ENCODE data around the gene CIP2A.

Gene CIP2A

DNA sequence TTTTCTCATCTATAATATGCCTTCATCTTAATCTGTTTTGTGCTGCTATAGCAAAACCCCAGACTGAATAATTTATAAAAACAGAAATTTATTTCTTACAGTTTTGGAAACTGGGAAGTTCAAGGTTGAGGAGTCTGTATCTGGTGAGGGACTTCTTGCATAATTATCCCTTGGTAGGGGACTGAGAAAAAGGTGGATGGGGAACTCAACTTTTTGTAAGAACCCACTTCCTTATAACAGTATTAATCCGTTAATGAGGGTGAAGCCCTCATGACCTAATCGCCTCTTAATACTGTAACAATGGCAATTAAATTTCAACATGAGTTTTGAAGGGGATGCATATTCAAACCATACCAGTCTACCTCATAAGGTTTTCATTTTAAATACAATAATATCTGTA lies 61.4 kb downstream of the CIP2A start:
- no peaks in the 10 kb centered on the region; the same call in 1 of the 2 replicates for H3K4me1 ChIP-seq (ENCODE audit: insufficient read depth, low read length)
- H3K27ac ChIP-seq (ENCODE audit: low read length): no peak overlapping the region
- no peaks in the 10 kb centered on the region for H3K36me3 ChIP-seq (ENCODE audit: insufficient read depth, low read depth, low read length)
- H3K27me3 ChIP-seq (ENCODE audit: insufficient read depth, low read length): no peaks in the 10 kb centered on the region
- H3K9ac ChIP-seq (ENCODE audit: low read depth, low read length): no peak overlapping the region
- no peak overlapping the region for H3K4me3 ChIP-seq (ENCODE audit: low read length)
- no peaks in the 10 kb centered on the region for H3K9me3 ChIP-seq (ENCODE audit: insufficient read depth, low read depth, low read length)

DNA sequence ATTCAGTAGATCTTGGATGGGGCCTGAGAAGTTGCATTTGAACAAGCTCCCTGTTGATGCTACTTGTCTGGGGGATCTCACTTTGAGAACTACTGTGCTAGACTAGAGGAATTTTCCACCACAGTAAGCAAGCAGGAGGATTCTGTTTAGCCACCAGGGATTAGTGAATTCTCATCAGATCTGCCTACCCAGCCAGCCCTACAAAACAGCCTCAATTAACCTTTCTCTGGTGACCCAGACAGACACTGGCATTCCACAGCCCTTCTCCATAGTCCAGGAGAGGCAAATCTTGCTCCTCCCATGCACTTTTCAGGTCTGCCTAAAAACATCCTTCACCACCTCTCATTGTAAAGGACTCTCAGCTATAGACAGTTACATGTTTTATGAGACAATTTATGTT lies 62.1 kb downstream of the CIP2A start:
- no peaks in the 10 kb centered on the region for H3K9me3 ChIP-seq (ENCODE audit: insufficient read depth, low read depth, low read length)
- no peaks in the 10 kb centered on the region; the same call in 1 of the 2 replicates for H3K4me1 ChIP-seq (ENCODE audit: insufficient read depth, low read length)
- H3K27ac ChIP-seq (ENCODE audit: low read length): no peak overlapping the region
- no peaks in the 10 kb centered on the region for H3K36me3 ChIP-seq (ENCODE audit: insufficient read depth, low read depth, low read length)
- no peak overlapping the region for H3K9ac ChIP-seq (ENCODE audit: low read depth, low read length)
- no peaks in the 10 kb centered on the region for H3K27me3 ChIP-seq (ENCODE audit: insufficient read depth, low read length)
- no peak overlapping the region for H3K4me3 ChIP-seq (ENCODE audit: low read length)

DNA sequence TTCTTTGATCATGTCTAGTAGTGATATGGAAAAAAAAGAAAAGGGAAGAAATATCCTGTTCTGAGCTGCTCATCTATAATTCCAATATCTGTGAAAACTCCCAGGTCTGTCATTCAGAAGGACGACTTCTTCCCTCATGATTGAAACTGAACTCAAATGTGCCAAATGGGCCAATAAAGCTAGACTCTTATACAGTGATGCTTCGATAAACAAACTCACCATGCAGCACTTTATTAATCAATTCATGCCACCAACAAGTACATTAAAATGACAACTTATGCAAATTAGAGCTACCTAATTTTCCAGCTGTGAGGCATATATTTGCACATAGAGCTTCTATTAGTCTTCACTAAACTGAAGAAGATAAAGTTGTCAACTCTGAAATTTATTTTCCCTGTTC lies 63.3 kb downstream of the CIP2A start:
- H3K27ac ChIP-seq (ENCODE audit: low read length): no peak overlapping the region
- H3K9me3 ChIP-seq (ENCODE audit: insufficient read depth, low read depth, low read length): no peaks in the 10 kb centered on the region
- no peaks in the 10 kb centered on the region; the same call in 1 of the 2 replicates for H3K4me1 ChIP-seq (ENCODE audit: insufficient read depth, low read length)

DNA sequence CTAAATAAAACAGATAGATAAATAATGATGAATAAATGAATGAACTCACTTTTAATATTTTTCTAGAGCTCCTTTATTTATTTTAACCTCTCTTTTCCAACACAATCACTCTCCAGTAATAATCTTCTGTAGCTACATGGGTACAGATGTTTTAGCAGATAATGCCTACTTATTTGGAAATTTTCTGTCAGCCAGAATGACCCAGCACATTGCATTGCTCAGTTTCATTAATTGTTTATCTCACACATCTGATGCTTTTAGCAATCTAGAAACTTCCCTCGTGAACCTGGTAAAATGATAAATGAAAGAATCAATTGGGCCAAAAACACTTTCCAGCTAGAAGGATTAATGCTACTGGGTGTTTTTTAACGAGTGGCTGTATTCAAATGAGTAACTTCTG lies 64.0 kb downstream of the CIP2A start:
- Histone ChIP-seq H3K36me3 (ENCODE audit: insufficient read depth, low read depth, low read length) (no peaks in the 10 kb centered on the region), H3K27me3 (ENCODE audit: insufficient read depth, low read length) (no peaks in the 10 kb centered on the region), H3K9me3 (ENCODE audit: insufficient read depth, low read depth, low read length) (no peaks in the 10 kb centered on the region), H3K27ac (ENCODE audit: low read length) (no peak overlapping the region), H3K9ac (ENCODE audit: low read depth, low read length) (no peak overlapping the region), H3K4me1 (ENCODE audit: insufficient read depth, low read length) (no peaks in the 10 kb centered on the region; the same call in 1 of the 2 replicates), H3K4me3 (ENCODE audit: low read length) (no peak overlapping the region)

More for the DNA sequence above, 63.3 kb downstream of the CIP2A start:
- H3K27me3 ChIP-seq (ENCODE audit: insufficient read depth, low read length): no peaks in the 10 kb centered on the region
- no peaks in the 10 kb centered on the region for H3K36me3 ChIP-seq (ENCODE audit: insufficient read depth, low read depth, low read length)
- H3K4me3 ChIP-seq (ENCODE audit: low read length): no peak overlapping the region
- no peak overlapping the region for H3K9ac ChIP-seq (ENCODE audit: low read depth, low read length)

DNA sequence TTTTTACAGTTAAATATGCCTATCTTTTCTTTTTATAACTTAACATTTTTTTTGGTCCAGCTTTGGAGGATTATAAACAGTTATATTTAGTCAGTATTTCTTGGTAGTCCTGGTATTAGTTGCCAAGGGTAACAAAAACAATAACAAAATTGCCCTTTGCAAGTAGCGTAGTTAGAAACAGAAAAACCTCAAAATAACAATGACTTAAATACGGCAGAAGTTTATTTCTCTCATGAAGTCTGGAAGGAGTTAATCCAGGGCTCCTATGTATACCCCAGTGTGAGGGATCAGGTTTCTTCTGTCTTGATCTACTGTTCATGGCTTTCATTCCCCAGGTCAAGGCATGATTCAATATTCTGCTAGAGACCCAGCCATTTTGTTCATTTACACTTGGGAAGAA lies 64.7 kb downstream of the CIP2A start:
- Histone ChIP-seq H3K4me3 (ENCODE audit: low read length) (no peak overlapping the region), H3K9ac (ENCODE audit: low read depth, low read length) (no peak overlapping the region), H3K36me3 (ENCODE audit: insufficient read depth, low read depth, low read length) (no peaks in the 10 kb centered on the region), H3K27ac (ENCODE audit: low read length) (no peak overlapping the region), H3K9me3 (ENCODE audit: insufficient read depth, low read depth, low read length) (no peaks in the 10 kb centered on the region), H3K4me1 (ENCODE audit: insufficient read depth, low read length) (no peaks in the 10 kb centered on the region; the same call in 1 of the 2 replicates), H3K27me3 (ENCODE audit: insufficient read depth, low read length) (no peaks in the 10 kb centered on the region)

DNA sequence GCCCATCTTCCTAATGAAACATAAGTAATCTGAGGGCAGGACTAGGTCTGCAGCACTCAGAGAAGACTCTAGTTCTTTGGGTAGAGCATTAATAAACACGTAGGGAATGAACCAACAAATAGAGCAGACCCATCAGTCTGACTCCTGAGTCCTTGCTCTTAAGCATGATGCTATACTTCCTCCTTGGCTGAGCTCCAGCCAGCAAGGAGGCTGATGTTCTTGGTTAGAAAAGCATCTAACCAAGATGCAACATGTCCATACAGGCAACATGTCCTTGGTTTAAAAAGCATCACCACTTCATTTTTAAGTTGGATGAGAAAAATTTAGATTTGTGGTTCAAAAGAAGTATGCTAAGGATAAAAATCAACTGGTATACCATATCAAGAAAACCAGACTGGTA lies 70.3 kb downstream of the CIP2A start:
- no peaks in the 10 kb centered on the region for H3K4me1 ChIP-seq (ENCODE audit: insufficient read depth, low read length)
- H3K27ac ChIP-seq (ENCODE audit: low read length): no peak overlapping the region
- H3K4me3 ChIP-seq (ENCODE audit: low read length): no peak overlapping the region
- no peaks in the 10 kb centered on the region for H3K36me3 ChIP-seq (ENCODE audit: insufficient read depth, low read depth, low read length)
- no peaks in the 10 kb centered on the region for H3K9me3 ChIP-seq (ENCODE audit: insufficient read depth, low read depth, low read length)
- H3K9ac ChIP-seq (ENCODE audit: low read depth, low read length): no peak overlapping the region
- no peaks in the 10 kb centered on the region for H3K27me3 ChIP-seq (ENCODE audit: insufficient read depth, low read length)

DNA sequence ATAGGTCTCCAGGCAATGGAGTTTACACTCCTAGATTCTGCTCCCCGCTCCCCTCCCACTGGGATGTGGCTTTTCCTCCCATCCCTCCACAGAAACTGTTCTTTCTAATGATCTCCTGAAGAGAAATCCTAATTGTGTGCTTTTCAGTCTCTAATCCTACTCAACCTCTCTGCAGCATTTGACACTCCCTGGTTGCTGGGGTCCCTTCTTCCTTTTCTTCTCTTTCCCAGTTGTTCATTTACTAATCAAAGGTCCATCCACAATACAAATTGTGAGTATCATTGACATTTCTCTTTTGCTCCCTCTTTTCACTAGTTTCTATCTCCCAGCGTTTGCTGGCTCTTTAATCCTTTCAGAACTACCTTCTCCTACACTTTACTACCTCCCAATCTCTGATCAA lies 72.4 kb downstream of the CIP2A start:
- Histone ChIP-seq H3K36me3 (ENCODE audit: insufficient read depth, low read depth, low read length) (no peaks in the 10 kb centered on the region), H3K27me3 (ENCODE audit: insufficient read depth, low read length) (no peaks in the 10 kb centered on the region), H3K9ac (ENCODE audit: low read depth, low read length) (no peak overlapping the region), H3K27ac (ENCODE audit: low read length) (no peak overlapping the region), H3K9me3 (ENCODE audit: insufficient read depth, low read depth, low read length) (no peaks in the 10 kb centered on the region), H3K4me3 (ENCODE audit: low read length) (no peak overlapping the region), H3K4me1 (ENCODE audit: insufficient read depth, low read length) (no peaks in the 10 kb centered on the region)

DNA sequence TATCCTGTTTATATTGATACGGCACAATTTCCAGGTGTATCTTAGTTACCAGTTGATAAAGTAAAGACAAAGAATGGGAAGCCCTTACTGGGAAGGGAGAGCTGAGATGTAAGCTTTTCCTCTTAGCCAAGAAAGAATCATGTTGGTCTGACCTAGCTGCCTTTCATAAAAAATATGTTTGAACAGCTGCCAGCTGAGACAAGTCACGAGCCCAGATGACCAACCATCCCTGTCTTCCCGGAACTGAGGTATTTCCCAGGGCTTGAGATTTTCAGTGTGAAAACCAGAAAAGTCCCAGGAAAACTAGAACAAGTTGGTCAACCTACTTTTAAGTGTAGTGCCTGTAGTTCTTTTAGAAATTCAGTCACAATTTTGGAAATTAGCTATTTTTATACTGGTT lies 75.3 kb downstream of the CIP2A start:
- no peak overlapping the region for H3K4me3 ChIP-seq (ENCODE audit: low read length)
- H3K27ac ChIP-seq (ENCODE audit: low read length): no peak overlapping the region
- H3K27me3 ChIP-seq (ENCODE audit: insufficient read depth, low read length): no peaks in the 10 kb centered on the region
- no peak overlapping the region for H3K9ac ChIP-seq (ENCODE audit: low read depth, low read length)
- H3K9me3 ChIP-seq (ENCODE audit: insufficient read depth, low read depth, low read length): no peaks in the 10 kb centered on the region
- H3K36me3 ChIP-seq (ENCODE audit: insufficient read depth, low read depth, low read length): no peaks in the 10 kb centered on the region
- H3K4me1 ChIP-seq (ENCODE audit: insufficient read depth, low read length): no peaks in the 10 kb centered on the region

DNA sequence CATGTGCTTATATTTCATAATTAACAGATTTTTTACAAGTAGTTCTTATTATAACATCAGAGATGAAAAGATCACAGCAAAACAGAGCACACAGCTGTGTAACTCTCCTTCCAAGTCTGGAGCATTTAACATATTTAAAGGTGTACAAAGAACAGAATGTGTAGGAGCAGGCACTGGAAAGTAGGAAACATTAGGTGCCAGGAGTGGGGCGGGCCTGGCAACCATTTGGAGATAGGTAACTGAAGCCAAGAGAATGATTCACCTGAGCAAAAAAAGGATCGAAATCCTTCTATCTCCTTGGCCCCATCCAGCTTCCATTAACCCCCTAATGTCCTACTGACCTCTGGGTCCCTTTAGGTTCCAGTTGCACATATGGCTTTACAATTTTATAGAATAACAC lies 76.6 kb downstream of the CIP2A start:
- no peaks in the 10 kb centered on the region for H3K9me3 ChIP-seq (ENCODE audit: insufficient read depth, low read depth, low read length)
- H3K36me3 ChIP-seq (ENCODE audit: insufficient read depth, low read depth, low read length): no peaks in the 10 kb centered on the region

DNA sequence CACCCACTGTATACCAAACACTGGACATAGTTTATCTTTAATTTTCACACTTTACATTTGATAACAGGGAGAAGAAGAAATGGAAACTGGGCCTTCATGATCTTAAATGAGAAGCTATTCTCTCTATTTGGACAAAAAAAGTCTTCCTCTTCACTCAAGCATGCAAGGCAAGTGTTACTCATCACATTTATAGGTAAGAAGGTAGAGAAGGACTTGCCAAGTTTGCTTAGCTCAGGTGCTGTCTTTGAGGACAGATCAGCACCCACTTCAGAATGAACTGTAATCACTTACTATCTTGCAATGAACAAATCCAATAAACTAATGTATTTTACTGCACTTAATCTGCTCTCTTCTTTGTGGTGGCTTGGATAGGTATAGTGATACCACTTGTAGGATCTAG lies 77.7 kb downstream of the CIP2A start:
- H3K9me3 ChIP-seq (ENCODE audit: insufficient read depth, low read depth, low read length): no peaks in the 10 kb centered on the region
- no peak overlapping the region for H3K27ac ChIP-seq (ENCODE audit: low read length)
- H3K4me1 ChIP-seq (ENCODE audit: insufficient read depth, low read length): no peaks in the 10 kb centered on the region
- H3K9ac ChIP-seq (ENCODE audit: low read depth, low read length): no peak overlapping the region
- H3K4me3 ChIP-seq (ENCODE audit: low read length): no peak overlapping the region
- H3K27me3 ChIP-seq (ENCODE audit: insufficient read depth, low read length): no peaks in the 10 kb centered on the region
- H3K36me3 ChIP-seq (ENCODE audit: insufficient read depth, low read depth, low read length): no peaks in the 10 kb centered on the region

More for the DNA sequence above, 76.6 kb downstream of the CIP2A start:
- H3K4me3 ChIP-seq (ENCODE audit: low read length): no peak overlapping the region
- H3K4me1 ChIP-seq (ENCODE audit: insufficient read depth, low read length): no peaks in the 10 kb centered on the region
- no peak overlapping the region for H3K27ac ChIP-seq (ENCODE audit: low read length)
- no peak overlapping the region for H3K9ac ChIP-seq (ENCODE audit: low read depth, low read length)
- H3K27me3 ChIP-seq (ENCODE audit: insufficient read depth, low read length): no peaks in the 10 kb centered on the region

DNA sequence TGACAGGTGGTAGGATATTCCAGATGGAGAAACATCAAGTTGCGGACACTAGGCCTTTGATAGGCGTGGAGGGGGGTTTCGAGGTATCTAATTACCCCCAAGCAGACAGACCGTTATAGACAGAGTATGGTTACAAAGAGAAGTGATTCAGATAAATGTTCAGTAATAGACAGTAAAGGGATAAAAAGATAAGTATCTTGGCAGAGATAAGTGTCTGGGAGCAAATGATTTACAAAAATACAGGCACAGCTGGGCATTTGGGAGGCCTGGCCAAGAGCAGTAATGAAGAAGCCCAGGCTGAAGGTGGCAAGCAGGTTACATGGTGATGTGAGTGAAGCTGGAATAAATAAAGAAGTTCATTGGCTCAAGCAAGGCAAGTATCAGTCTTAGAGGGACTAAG lies 78.2 kb downstream of the CIP2A start:
- H3K36me3 ChIP-seq (ENCODE audit: insufficient read depth, low read depth, low read length): no peaks in the 10 kb centered on the region
- no peak overlapping the region for H3K4me3 ChIP-seq (ENCODE audit: low read length)
- no peak overlapping the region for H3K27ac ChIP-seq (ENCODE audit: low read length)
- H3K9me3 ChIP-seq (ENCODE audit: insufficient read depth, low read depth, low read length): no peaks in the 10 kb centered on the region
- no peaks in the 10 kb centered on the region for H3K27me3 ChIP-seq (ENCODE audit: insufficient read depth, low read length)
- no peaks in the 10 kb centered on the region for H3K4me1 ChIP-seq (ENCODE audit: insufficient read depth, low read length)
- no peak overlapping the region for H3K9ac ChIP-seq (ENCODE audit: low read depth, low read length)

DNA sequence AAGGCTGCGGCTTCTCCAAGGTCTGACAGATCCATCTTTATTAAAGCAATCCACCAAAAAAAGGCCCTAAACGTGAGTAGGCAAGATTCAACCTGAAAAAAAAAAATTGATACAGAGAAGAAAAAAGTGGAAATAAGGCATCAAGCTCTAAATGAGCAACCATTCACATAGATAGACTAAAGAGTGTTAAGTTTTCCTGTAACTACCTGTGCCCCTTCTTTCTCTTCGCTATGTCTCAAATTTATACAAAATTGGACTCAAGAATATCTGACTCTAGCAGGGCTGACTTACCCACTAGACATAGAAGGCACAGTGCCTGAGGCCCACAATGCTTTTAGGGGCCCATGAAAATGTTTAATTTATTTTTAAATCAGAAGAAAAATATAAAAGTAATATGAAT lies 78.7 kb downstream of the CIP2A start, which contains the start of gene MYH15:
Gene MYH15 (minus strand): TSS at position 101 of the 400 bp plus-strand sequence. CDS start 66 bp downstream, at position 35.
- Histone ChIP-seq H3K27me3 (ENCODE audit: insufficient read depth, low read length) (no peaks in the 10 kb centered on the region), H3K9ac (ENCODE audit: low read depth, low read length) (no peak within 1 kb of the TSS), H3K4me3 (ENCODE audit: low read length) (no peak within 1 kb of the TSS), H3K4me1 (ENCODE audit: insufficient read depth, low read length) (no peaks in the 10 kb centered on the region), H3K36me3 (ENCODE audit: insufficient read depth, low read depth, low read length) (no peaks in the 10 kb centered on the region), H3K27ac (ENCODE audit: low read length) (no peak within 1 kb of the TSS), H3K9me3 (ENCODE audit: insufficient read depth, low read depth, low read length) (no peaks in the 10 kb centered on the region)

DNA sequence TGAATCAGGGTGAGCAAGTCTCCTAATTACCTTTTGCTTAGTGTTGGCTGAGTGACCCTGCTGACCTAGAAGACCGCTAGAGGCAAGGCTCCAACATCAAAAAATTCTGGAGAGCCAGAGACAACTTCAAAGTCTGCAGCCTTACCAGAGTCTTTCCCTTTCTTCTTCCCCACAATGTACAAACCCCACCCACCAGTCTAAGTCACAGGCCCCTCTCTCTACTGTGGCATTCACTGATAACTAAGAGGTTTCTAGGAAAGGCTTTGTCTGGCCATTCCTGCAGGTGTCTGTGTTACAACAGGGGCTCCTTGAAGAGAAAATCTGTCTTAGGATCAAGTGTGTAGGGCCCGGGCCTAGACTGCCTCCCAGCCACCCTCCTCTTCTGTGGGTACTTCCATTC lies 79.4 kb downstream of the CIP2A start:
- H3K4me1 ChIP-seq (ENCODE audit: insufficient read depth, low read length): no peaks in the 10 kb centered on the region
- no peak overlapping the region for H3K9ac ChIP-seq (ENCODE audit: low read depth, low read length)
- H3K27ac ChIP-seq (ENCODE audit: low read length): no peak overlapping the region
- H3K9me3 ChIP-seq (ENCODE audit: insufficient read depth, low read depth, low read length): no peaks in the 10 kb centered on the region
- H3K4me3 ChIP-seq (ENCODE audit: low read length): no peak overlapping the region
- H3K36me3 ChIP-seq (ENCODE audit: insufficient read depth, low read depth, low read length): no peaks in the 10 kb centered on the region
- no peaks in the 10 kb centered on the region for H3K27me3 ChIP-seq (ENCODE audit: insufficient read depth, low read length)

Data from iPS-20b (cell line).